RWPE2 (cell line): ENCODE measurements around the gene NR2C1.
A peak's percentile ranks its signal among the peaks of the same experiment; 100 is the strongest.

Experiments used
- ATAC-seq: fragments of 200-7000 bp; cut with Tn5 transposase; 3 replicates; pipeline ENCODE4 v1.9.1; 2021; ENCODE audit warnings: low read depth
- DNase-seq: peaks from one replicate; pipeline ENCODE4 v3.0.0-alpha.2; 2020; ENCODE audit warnings: low spot score
- H3K27ac ChIP-seq: fragments of 450-650 bp; 2 replicates; pipeline ENCODE4 v1.5.1; 2017; ENCODE audit warnings: mild to moderate bottlenecking; ENCODE audit not compliant: poor library complexity, severe bottlenecking
- H3K27me3 ChIP-seq: fragments of 250-450 bp; sonication (Bioruptor Pico); 2 replicates; pipeline ENCODE4 v1.5.1; 2021; ENCODE audit warnings: mild to moderate bottlenecking, moderate library complexity; ENCODE audit not compliant: insufficient read depth, poor library complexity, severe bottlenecking
- H3K36me3 ChIP-seq: fragments of 250-450 bp; sonication (Bioruptor Pico); 2 replicates; pipeline ENCODE4 v1.5.1; 2020; ENCODE audit warnings: low read depth, mild to moderate bottlenecking, moderate library complexity
- H3K4me1 ChIP-seq: fragments of 250-450 bp; sonication (Bioruptor Pico); 2 replicates; pipeline ENCODE4 v1.5.1; 2021; ENCODE audit warnings: mild to moderate bottlenecking, moderate library complexity; ENCODE audit not compliant: insufficient read depth, poor library complexity, severe bottlenecking
- H3K4me3 ChIP-seq: fragments of 250-450 bp; sonication (Bioruptor Pico); 2 replicates; pipeline ENCODE4 v1.5.1; 2021; ENCODE audit warnings: mild to moderate bottlenecking, moderate library complexity; ENCODE audit not compliant: severe bottlenecking
- H3K9me3 ChIP-seq: fragments of 250-450 bp; sonication (Bioruptor Pico); 2 replicates; pipeline ENCODE4 v1.5.1; 2021; ENCODE audit warnings: mild to moderate bottlenecking, moderate library complexity; ENCODE audit not compliant: severe bottlenecking
- CTCF ChIP-seq: fragments of 450-650 bp; IDR thresholded peaks from one replicate; pipeline ENCODE4 v1.5.1; 2017; ENCODE audit warnings: mild to moderate bottlenecking, moderate library complexity; ENCODE audit not compliant: poor library complexity, severe bottlenecking

NR2C1 gene

DNA sequence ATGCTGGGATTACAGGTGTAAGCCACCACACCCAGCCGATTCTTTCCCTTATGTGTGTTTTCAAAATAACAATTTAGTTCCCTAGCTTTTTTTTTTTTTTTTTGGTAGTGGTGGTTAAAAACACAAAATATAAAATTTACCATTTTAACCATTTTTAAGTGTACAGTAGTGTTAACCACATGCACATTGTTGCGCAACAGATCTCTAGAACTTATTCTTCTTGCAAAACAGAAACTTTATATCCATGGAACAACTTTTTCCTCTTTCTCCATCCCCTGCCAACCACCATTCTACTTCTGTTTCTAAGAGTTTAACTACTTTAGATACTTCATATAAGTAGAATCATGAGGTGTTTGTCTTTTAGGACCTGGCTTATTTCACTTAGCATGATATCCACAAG lies 68.8 kb downstream of the NR2C1 start:
- TF ChIP-seq CTCF = no peak

DNA sequence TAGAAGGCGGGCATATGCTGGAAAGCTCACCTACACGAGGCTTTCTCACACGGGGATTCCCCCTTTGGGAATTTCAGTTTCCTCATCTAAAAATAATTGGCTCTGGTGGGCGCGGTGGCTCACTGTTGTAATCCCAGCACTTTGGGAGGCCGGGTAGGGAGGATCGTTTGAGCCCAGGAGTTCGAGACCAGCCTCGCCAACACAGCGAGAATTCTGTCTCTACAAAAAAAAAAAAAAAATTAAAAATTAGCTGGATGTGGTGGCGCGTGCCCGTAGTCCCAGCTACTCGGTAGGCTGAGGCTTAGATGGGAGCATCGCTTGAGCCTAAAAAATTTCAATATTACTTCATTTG lies 69.5 kb downstream of the NR2C1 start:
- no peak for TF ChIP-seq CTCF
- DNase-seq (no peak), ATAC-seq (no peak)
- H3K27me3 ChIP-seq = no peaks in the 10 kb centered on the region
- H3K27ac ChIP-seq = peak overlapping the region; percentile 39
- no peaks in the 10 kb centered on the region for H3K4me1 ChIP-seq
- peak overlapping the region; percentile 79 for H3K4me3 ChIP-seq
- peaks cover 3% of the 10 kb centered on the region for H3K9me3 ChIP-seq
- H3K36me3 ChIP-seq = peaks cover 27% of the 10 kb centered on the region

More for the DNA sequence above, 68.8 kb downstream of the NR2C1 start:
- no peak for ATAC-seq
- DNase-seq = no peak
- H3K27me3 ChIP-seq = no peaks in the 10 kb centered on the region
- H3K9me3 ChIP-seq = peaks cover 3% of the 10 kb centered on the region
- H3K27ac ChIP-seq = no peak overlapping the region
- H3K4me1 ChIP-seq = no peaks in the 10 kb centered on the region
- peaks cover 24% of the 10 kb centered on the region for H3K36me3 ChIP-seq
- H3K4me3 ChIP-seq = no peak overlapping the region

DNA sequence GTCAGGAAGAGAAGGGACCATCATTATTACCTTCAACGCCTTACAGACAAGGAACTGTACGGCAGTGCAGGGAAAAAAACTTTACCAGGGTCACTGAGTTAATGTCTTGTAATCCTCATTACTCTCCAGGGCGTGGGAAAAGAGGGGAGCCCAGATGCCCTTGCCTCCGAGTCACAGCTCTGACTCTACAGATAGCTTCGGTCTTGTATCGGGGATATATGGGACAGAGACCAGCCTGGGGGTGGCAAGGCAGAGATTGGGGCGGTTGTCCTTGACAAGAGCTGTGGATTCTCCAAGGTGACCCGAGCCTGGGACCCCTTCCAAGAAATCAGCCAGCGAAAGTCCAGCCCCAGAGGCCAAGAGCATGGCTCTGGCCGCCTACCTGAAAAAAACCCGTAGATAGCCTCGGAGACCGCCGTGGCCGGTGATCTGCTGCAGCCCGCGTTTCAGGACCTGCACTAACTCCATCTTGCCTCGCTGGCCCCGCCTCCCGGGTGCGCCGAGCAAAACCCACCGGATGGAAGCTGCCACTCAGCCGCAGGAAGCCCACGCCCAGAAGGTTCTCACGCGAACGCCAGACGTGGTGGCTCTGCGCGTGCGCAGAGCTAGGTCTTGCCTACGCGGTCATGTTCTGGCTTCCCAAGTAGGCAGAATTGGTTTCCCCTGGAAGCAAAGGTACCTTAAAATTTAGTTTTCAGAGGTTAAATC lies 70.1 kb downstream of the NR2C1 start, which contains the start of gene NDUFA12:
Gene NDUFA12 (minus strand): TSS at position 485 of the 708 bp plus-strand sequence. CDS start 17 bp downstream, at position 468.
- no peak for TF ChIP-seq CTCF
- H3K4me1 ChIP-seq = no peaks in the 10 kb centered on the region
- ATAC-seq = peak; percentile 100
- H3K4me3 ChIP-seq = peak within 1 kb of the TSS; percentile 79
- H3K9me3 ChIP-seq = peaks cover 3% of the 10 kb centered on the region
- peak within 1 kb of the TSS; percentile 39 for H3K27ac ChIP-seq
- no peaks in the 10 kb centered on the region for H3K27me3 ChIP-seq
- DNase-seq = peak; percentile 95
- peaks cover 27% of the 10 kb centered on the region for H3K36me3 ChIP-seq

- Histone ChIP-seq H3K4me3 (peak overlapping the region; percentile 79), H3K27me3 (no peaks in the 10 kb centered on the region), H3K4me1 (peaks cover 3% of the 10 kb centered on the region), H3K36me3 (peaks cover 27% of the 10 kb centered on the region), H3K27ac (peak overlapping the region; percentile 39), H3K9me3 (no peaks in the 10 kb centered on the region)
- DNase-seq (no peak), ATAC-seq (no peak)
- no peak for TF ChIP-seq CTCF
Observed at GRCh38 chr12:95002754-95003153, 70.7 kb downstream of the NR2C1 start.

- ATAC-seq = no peak
Observed at GRCh38 chr12:94998326-94998725, 75.1 kb downstream of the NR2C1 start.

More at GRCh38 chr12:94998326-94998725, 75.1 kb downstream of the NR2C1 start:
- Histone ChIP-seq H3K4me3 (no peak overlapping the region), H3K27me3 (no peaks in the 10 kb centered on the region), H3K27ac (no peak overlapping the region), H3K4me1 (peaks cover 12% of the 10 kb centered on the region), H3K9me3 (no peaks in the 10 kb centered on the region), H3K36me3 (peaks cover 40% of the 10 kb centered on the region)
- TF ChIP-seq CTCF = no peak
- no peak for DNase-seq
